ENCODE measurements around the gene STYXL2.

The STYXL2 gene

DNA sequence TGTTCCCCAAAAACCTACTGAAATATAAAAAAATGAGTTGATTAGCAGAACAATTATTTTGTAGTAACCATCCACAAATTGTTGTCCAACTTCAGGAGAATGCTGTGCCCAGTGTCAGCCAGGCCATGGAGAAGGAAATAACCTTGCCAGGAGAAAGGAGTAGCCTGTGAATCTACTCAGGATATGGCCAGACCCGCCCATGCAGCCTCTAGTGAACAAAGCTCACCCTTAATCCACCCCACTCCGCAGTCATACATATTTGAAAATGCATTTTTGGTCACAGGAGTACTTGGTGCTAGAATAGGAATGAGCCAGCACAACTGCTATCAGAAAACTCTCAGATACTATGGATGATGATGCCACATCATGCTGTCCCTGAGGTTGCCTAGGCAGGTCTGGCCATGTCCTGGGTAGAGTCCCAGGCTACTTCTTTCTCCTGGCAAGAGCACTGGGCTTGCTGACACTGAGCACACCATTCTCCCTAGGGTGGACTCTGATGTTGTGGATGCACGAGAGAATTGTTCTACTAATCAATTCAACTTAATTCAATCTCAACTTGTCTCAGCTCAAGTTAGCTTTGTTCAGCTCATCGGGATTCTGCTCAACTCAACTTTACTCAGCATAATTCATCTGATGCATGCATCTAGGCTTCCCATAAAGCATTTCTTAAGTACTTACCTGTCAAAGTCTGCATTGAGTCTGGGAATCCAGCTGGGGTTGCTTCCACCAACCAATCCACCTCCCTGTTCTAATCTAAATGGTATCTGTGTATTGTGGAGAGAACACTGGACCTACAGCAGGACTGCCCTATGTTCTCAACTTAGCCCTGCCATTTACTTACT is 18.2 kb downstream of the STYXL2 start:
- no peak for DNase-seq

DNA sequence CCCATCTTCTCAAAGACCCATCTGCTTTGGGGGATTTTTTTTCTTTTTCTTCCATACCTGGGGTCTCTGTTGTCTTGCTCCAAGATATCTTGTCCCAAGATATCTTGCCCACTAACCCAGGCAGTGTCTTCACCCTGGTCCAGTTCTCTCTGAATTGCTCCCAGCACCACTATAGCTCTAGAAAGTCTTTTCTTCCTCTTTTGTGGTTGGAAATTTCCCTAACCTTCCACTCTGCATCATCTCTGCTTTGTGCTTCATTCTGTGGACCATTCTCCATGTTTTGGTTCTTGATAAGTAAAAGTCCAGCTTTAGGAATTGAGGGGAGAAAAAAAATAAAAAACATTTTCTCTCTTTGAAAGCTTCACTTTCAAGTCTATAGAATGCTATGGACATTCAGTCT is 20.9 kb downstream of the STYXL2 start:
- no peak for DNase-seq

DNA sequence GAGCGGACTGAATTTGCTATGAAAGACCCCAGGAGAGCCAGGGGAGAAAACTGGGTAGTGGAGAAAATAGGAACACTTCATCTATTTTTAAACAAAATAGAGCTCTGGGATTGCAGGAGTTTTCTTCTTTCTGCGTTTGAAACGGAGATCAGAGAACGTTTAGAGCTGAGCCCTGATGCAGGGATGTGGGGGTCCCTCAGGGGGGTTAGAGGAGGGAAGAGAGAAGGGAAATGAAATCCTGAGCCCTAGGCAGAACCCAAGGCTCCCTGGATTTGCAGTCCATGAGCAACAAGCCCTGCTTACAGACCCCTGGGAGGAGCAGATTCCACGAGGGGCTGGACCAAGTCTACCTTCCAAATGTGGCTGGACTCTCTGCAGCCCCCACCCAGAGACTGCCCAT is 21.8 kb downstream of the STYXL2 start:
- no peak for DNase-seq

DNA sequence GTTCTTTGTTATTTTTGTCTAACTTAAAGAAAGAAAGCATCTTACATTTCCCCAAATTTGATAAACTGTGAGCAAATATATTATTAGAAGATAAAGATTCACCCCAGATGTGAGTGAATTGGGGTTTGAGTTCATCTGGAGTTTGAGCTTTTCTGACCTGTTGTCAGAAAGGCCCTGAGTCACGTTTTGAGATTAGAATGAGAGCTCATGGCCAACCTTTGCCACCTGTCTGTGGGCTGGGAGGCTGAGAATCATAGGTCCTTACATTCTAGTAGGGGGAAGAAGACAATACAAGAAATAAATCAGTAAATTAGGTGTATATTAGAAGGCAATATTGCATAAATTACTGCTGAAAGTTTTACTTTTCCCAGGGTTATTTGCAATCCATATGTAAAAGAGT is 22.3 kb downstream of the STYXL2 start:
- DNase-seq, result no peak

DNA sequence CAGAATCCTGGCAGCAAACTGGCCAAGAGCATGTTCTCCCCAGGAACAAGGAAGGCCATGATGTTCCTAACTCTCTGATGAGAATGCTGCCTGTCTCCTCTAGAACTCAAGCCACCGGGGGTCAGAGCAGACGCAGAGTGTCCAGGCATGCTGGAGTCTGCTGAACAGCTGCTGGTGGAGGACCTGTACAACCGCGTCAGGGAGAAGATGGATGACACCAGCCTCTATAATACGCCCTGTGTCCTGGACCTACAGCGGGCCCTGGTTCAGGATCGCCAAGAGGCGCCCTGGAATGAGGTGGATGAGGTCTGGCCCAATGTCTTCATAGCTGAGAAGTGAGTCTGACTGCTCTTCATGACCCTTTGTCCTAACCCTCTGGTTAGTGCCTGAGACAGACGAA is 23.4 kb downstream of the STYXL2 start:
- DNase-seq, result no peak

- DNase-seq, result no peak
These were observed 24.3 kb downstream of the STYXL2 start for GRCh38 chr1:167118188-167118587.

DNA sequence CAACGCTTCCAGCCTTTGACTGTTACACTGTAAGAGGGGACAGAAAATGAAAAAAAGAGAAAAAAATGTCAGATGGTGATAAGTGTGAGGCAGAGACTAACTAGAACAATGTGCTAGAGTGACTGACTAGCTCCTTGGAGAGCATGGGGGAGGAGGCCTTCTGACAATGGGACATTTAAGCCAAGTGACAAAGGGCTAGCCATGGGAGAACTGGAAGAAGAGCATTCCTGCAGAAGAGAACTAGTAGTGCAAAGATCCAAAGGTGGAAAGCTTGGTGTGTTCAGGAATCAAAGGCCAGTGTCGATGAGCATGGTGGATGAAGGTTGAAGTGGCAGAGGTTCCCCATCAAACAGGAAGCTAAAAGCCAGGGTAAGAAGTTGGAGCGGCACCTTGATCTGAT is 25.8 kb downstream of the STYXL2 start:
- no peak for DNase-seq

DNA sequence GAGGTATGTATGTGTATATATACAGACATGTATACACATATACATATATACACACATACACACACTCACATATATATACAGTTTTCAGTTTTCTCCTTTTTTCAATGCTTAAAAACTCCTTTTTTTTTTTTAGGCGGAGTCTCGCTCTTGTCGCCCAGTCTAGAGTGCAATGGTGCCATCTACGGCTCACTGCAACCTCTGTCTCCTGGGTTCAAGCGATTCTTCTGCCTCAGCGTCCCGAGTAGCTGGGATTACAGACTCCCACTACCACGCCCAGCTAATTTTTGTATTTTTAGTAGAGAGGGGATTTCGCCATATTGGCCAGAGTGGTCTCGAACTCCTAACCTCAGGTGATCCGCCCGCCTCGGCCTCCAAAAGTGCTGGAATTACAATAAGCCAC is 27.0 kb downstream of the STYXL2 start:
- DNase-seq, result no peak

DNA sequence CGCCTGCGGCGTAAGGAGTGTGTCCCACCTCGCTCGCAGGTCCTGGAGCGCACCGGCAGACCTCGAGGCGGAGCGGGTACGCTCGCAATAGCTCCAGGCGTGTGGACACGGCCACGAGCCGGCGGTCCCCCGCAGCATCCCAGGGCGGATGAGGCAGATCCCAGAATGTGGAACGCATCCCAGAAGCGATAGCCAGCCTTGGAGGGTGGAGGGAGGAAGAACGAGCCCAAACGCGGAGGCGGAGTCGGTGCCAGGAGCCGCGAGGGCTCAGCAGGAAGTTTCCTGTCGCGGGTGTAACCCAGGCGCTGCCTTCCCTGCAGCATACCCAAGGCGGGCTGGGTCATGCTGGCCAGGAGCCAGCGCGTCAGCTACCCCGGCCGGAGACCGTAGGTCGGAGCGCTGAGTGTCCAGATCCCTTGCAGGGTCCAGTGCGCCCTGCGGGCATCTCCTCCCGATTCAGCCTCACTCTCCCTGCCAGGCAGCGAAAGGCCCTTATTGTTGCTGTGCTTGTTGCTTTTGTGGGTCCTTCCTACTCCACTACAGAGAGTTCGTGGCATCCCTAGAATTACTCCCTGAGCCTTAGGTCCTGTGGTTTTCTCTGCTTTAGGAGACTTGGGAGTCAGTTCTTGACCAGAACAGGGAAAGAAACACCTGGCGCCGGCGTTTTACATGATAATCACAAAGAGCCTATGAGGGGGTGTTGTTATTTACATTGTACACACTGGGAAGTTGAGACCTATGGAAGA is 27.7 kb downstream of the STYXL2 start:
- DNase-seq, result peak; percentile 34

DNA sequence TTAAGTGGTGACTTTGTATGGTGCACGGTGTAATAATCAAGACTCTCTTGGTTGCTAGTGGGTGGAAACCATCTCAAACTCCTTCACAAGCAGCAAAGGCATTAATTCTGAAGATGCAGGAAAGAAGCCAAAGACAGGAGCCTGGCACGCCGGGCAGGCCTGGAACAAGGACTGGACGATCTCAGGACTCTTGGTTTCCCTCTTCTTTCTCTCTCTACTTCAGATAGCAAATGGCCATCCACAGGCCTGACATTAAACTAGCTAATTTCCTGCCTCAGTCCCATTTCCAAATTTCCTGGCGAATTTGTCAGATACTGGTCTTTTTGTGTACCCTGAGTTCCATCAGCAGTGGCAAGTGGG is 28.2 kb downstream of the STYXL2 start:
- DNase-seq, result no peak

GRCh38 chr1:167122568-167122967 is 28.7 kb downstream of the STYXL2 start:
- DNase-seq, result no peak

DNA sequence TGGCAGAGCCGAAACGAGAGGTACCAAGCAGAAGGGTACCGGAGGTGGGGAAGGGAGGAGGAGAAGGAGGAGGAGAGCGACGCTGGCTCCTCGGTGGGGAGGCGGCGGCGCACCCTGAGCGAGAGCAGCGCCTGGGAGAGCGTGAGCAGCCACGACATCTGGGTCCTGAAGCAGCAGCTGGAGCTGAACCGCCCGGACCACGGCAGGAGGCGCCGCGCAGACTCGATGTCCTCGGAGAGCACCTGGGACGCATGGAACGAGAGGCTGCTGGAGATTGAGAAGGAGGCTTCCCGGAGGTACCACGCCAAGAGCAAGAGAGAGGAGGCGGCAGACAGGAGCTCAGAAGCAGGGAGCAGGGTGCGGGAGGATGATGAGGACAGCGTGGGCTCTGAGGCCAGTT is 32.4 kb downstream of the STYXL2 start:
- no peak for DNase-seq

GRCh38 chr1:167126811-167127210 is 32.9 kb downstream of the STYXL2 start:
- no peak for DNase-seq

GRCh38 chr1:167127236-167127635 is 33.4 kb downstream of the STYXL2 start:
- DNase-seq, result no peak

DNA sequence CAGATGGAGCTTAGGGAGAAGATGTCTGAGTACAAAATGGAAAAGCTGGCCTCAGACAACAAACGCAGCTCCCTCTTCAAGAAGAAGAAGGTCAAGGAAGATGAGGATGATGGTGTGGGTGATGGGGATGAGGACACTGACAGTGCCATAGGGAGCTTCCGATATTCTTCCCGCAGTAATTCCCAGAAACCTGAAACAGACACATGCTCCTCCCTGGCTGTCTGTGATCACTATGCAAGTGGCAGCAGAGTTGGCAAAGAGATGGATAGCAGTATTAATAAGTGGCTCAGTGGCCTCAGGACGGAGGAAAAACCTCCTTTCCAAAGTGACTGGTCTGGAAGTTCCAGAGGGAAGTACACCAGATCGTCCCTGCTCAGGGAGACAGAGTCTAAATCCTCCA is 33.8 kb downstream of the STYXL2 start:
- DNase-seq, result no peak

DNA sequence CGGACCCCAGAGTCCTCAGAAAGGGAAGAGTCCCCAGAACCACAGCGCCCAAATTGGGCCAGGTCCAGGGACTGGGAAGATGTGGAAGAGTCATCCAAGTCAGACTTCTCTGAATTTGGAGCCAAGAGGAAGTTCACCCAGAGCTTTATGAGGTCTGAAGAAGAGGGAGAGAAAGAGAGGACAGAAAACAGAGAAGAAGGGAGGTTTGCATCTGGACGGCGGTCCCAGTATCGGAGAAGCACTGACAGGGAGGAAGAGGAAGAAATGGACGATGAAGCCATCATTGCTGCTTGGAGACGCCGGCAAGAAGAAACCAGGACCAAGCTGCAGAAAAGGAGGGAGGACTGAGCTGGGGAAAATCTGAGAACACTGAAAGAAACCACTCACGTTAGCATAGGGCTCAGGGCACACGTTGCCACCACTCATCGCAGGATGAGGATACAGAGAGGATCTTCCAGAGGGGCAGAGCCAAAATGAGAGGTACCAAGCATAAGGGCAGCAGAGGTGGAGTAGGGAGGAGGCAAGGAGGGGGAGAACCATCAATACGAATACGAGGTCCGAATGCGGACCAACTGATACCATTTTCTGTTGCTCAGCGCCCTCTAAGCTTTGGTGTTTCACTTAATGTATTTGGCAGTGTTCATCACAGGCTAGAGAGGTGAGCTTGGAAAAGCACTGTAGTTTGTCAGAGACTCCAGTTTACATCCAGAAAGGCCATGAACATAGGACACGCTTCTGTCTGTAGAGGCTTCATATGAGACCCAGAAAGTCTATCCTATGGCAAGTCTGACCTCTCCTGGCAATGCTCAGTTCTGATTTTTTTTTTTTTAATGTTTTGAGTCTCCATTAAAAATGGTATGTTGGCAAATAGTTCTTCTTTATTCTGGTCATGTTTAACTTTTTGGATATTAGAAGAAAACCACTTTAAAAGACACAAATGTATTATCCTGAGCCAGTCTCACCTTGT is 34.7 kb downstream of the STYXL2 start:
- no peak for DNase-seq

GRCh38 chr1:167130829-167131510 is 37.1 kb downstream of the STYXL2 start:
- DNase-seq, result no peak

GRCh38 chr1:167132301-167133010 is 38.6 kb downstream of the STYXL2 start:
- DNase-seq, result no peak

- no peak for DNase-seq
These were observed 41.5 kb downstream of the STYXL2 start for GRCh38 chr1:167135281-167135840.

GRCh38 chr1:167136191-167136614 is 42.3 kb downstream of the STYXL2 start:
- DNase-seq, result no peak

GRCh38 chr1:167136806-167137205 is 42.9 kb downstream of the STYXL2 start:
- no peak for DNase-seq

DNA sequence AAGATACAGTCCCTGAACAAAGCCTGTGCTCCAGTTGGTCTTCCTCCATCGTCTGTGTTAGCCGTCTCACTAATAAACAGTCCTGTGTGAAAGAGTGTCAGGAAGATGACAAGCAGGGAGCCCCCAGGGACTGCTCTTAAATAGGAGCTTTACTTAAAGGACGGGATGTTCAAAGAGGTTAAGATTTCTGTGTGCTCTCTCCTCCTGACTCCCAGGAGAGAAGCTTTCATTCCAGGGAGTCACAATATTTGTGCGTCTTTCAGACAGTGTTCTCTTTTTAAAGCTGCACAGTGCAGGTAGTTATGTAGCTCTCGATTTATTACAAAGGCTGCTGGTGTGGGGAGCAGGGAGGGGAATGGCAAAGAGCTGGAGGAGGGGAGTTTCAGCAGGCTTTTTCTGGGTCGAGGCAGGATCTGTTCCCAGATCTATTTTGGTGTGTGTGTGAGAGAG is 43.5 kb downstream of the STYXL2 start:
- DNase-seq, result no peak

Measured in NCI-H748 treated with DMSO at 0.1 percent for 48 hours (cell line).